ENCODE results near the gene PSMG1.
A peak's percentile ranks its signal among the peaks of the same experiment; 100 is the strongest.
"Not testable (repeated sequence)": the region's sequence is repeated elsewhere in the genome, so short reads cannot be mapped to it uniquely, and the experiment has no call there.

Gene PSMG1

GRCh38 chr21:39183272-39184049, at the start of gene PSMG1:
PSMG1 (minus strand) TSS chr21:39183451; CDS start chr21:39183385, 66 bp downstream.
- peak; percentile 93 for DNase-seq

GRCh38 chr21:39232861-39233291, 49.6 kb upstream of the PSMG1 start:
- no peak for DNase-seq

- DNase-seq = no peak
Observed at GRCh38 chr21:39224930-39225329, 41.7 kb upstream of the PSMG1 start.

GRCh38 chr21:39221997-39222486, 38.8 kb upstream of the PSMG1 start:
- no peak for DNase-seq

- no peak for DNase-seq
Observed at GRCh38 chr21:39221282-39221996, 38.2 kb upstream of the PSMG1 start.

- not testable (repeated sequence) for DNase-seq
Observed at GRCh38 chr21:39220875-39221274, 37.6 kb upstream of the PSMG1 start.

- DNase-seq = no peak
Observed at GRCh38 chr21:39220150-39220549, 36.9 kb upstream of the PSMG1 start.

- no peak for DNase-seq
Observed at GRCh38 chr21:39218082-39218409, 34.8 kb upstream of the PSMG1 start.

- no peak for DNase-seq
Observed at GRCh38 chr21:39217356-39218081, 34.3 kb upstream of the PSMG1 start.

- DNase-seq = no peak
Observed at GRCh38 chr21:39216290-39216689, 33.0 kb upstream of the PSMG1 start.

- DNase-seq = no peak
Observed at GRCh38 chr21:39215078-39215477, 31.8 kb upstream of the PSMG1 start.

GRCh38 chr21:39209334-39209688, 26.1 kb upstream of the PSMG1 start:
- no peak for DNase-seq

GRCh38 chr21:39208624-39209333, 25.5 kb upstream of the PSMG1 start:
- no peak for DNase-seq

GRCh38 chr21:39204134-39204533, 20.9 kb upstream of the PSMG1 start:
- DNase-seq = no peak

- no peak for DNase-seq
Observed at GRCh38 chr21:39198800-39199199, 15.5 kb upstream of the PSMG1 start.

GRCh38 chr21:39197448-39198233, 14.4 kb upstream of the PSMG1 start:
- DNase-seq = no peak

- DNase-seq = no peak
Observed at GRCh38 chr21:39196838-39197237, 13.6 kb upstream of the PSMG1 start.

- DNase-seq = no peak
Observed at GRCh38 chr21:39196310-39196709, 13.1 kb upstream of the PSMG1 start.

- DNase-seq = no peak
Observed at GRCh38 chr21:39193380-39193779, 10.1 kb upstream of the PSMG1 start.

GRCh38 chr21:39189857-39190604, 6.8 kb upstream of the PSMG1 start:
- no peak for DNase-seq

- DNase-seq = no peak
Observed at GRCh38 chr21:39188521-39189139, 5.4 kb upstream of the PSMG1 start.

Measured in activated T-cell treated with anti-CD3 and anti-CD28 coated beads for 4 hours (primary cell).